Hematopoietic multipotent progenitor cell treated with erythropoietin and hydrocortisone succinate and interleukin-3 and kit ligand, for 6 days (in vitro differentiated cells): Measurements from ENCODE around the gene PLEKHA7.

Experiments used
- DNase-seq: peaks from one replicate; pipeline ENCODE4 v3.0.0-alpha.2; 2015

Gene PLEKHA7

GRCh38 chr11:16831316-16832192 is 182.7 kb downstream of the PLEKHA7 start:
- DNase-seq, result no peak

- DNase-seq, result no peak
These were observed 187.1 kb downstream of the PLEKHA7 start for GRCh38 chr11:16827139-16827538.

- DNase-seq, result no peak
These were observed 188.2 kb downstream of the PLEKHA7 start for GRCh38 chr11:16825968-16826367.

- DNase-seq, result no peak
These were observed 189.1 kb downstream of the PLEKHA7 start for GRCh38 chr11:16825101-16825500.

GRCh38 chr11:16820324-16821092 is 193.7 kb downstream of the PLEKHA7 start:
- peak; percentile 86 for DNase-seq

GRCh38 chr11:16818284-16818683 is 195.9 kb downstream of the PLEKHA7 start:
- no peak for DNase-seq

- DNase-seq, result peak; percentile 40
These were observed 196.9 kb downstream of the PLEKHA7 start for GRCh38 chr11:16817351-16817750.

GRCh38 chr11:16816358-16817270 is 197.6 kb downstream of the PLEKHA7 start:
- no peak for DNase-seq

- DNase-seq, result peak; percentile 34
These were observed 199.0 kb downstream of the PLEKHA7 start for GRCh38 chr11:16815047-16815767.

- DNase-seq, result peak; percentile 32
These were observed 199.7 kb downstream of the PLEKHA7 start for GRCh38 chr11:16814410-16815046.

GRCh38 chr11:16813126-16813525 is 201.1 kb downstream of the PLEKHA7 start:
- DNase-seq, result no peak

- no peak for DNase-seq
These were observed 201.9 kb downstream of the PLEKHA7 start for GRCh38 chr11:16812274-16812673.

GRCh38 chr11:16811136-16812020 is 202.8 kb downstream of the PLEKHA7 start:
- DNase-seq, result no peak

GRCh38 chr11:16809886-16810668 is 204.1 kb downstream of the PLEKHA7 start:
- DNase-seq, result no peak

- peak; percentile 36 for DNase-seq
These were observed 206.9 kb downstream of the PLEKHA7 start for GRCh38 chr11:16807306-16807705.

GRCh38 chr11:16806791-16807190 is 207.4 kb downstream of the PLEKHA7 start:
- DNase-seq, result no peak

- no peak for DNase-seq
These were observed 208.3 kb downstream of the PLEKHA7 start for GRCh38 chr11:16805938-16806337.

- DNase-seq, result peak; percentile 47
These were observed 209.9 kb downstream of the PLEKHA7 start for GRCh38 chr11:16804104-16804947.
